ENCODE data around the gene ENTPD6. TPM values are rescaled to one million over a fixed set of nuclear protein-coding genes. Genes with fewer than 3 reads are reported as not detected.

Gene ENTPD6
- total RNA-seq, 1 donor from 2014 or later, result 32.3 TPM

GRCh38 chr20:25158043-25158442 is 37.5 kb upstream of the ENTPD6 start:
- Mint-ChIP-seq H3K4me1 (no peaks in the 10 kb centered on the region), H3K27ac (no peak overlapping the region), H3K9me3 (peaks cover 10% of the 10 kb centered on the region), H3K4me3 (no peak overlapping the region), H3K36me3 (no peaks in the 10 kb centered on the region), H3K27me3 (ENCODE audit: insufficient read depth, low read depth) (peaks cover 3% of the 10 kb centered on the region)
- Histone ChIP-seq H3K79me2 (ENCODE audit: low read depth) (no peaks in the 10 kb centered on the region), H3K4me3 (no peak overlapping the region), H3K9ac (no peak overlapping the region), H3K27ac (no peak overlapping the region), H3K4me2 (no peak overlapping the region), H3K9me3 (ENCODE audit: low read depth) (no peaks in the 10 kb centered on the region), H2AFZ (replicated peaks) (no peak overlapping the region), H3K27me3 (peaks cover 16% of the 10 kb centered on the region), H3K4me1 (no peaks in the 10 kb centered on the region), H3K36me3 (no peaks in the 10 kb centered on the region), H3F3A (ENCODE audit: low read depth) (no peaks in the 10 kb centered on the region), H4K20me1 (ENCODE audit: low read depth) (no peaks in the 10 kb centered on the region)
- no peak for TF ChIP-seq EZH2phosphoT487 (IDR thresholded peaks at IDR 0.05)
- DNase-seq (ENCODE audit: low spot score), result no peak

DNA sequence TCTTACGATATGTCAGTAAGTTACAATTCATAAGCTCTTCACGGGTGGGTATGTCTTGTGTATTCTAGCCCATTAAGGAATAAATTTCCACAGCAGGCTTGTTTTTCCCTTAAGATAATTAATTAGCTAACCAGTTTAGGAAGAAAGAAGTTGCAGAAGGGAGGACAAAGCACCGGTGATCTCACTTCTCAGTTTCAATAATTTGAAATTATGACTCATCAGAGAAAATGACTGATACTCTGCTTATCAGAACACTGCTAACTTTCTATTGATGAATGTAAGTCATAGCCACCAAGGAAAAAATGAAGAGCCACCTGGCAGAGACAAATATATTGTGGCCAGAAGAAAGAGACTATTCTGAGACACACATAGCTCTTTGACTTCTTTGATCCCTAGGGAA is 35.0 kb upstream of the ENTPD6 start:
- Histone ChIP-seq H3K36me3 (no peaks in the 10 kb centered on the region), H3K4me3 (no peak overlapping the region), H3K9ac (no peak overlapping the region), H2AFZ (replicated peaks) (no peak overlapping the region), H3K4me2 (no peak overlapping the region), H3K9me3 (ENCODE audit: low read depth) (no peaks in the 10 kb centered on the region), H3K4me1 (no peaks in the 10 kb centered on the region), H3K79me2 (ENCODE audit: low read depth) (no peaks in the 10 kb centered on the region), H3K27me3 (peaks cover 16% of the 10 kb centered on the region), H3F3A (ENCODE audit: low read depth) (no peaks in the 10 kb centered on the region), H4K20me1 (ENCODE audit: low read depth) (no peaks in the 10 kb centered on the region), H3K27ac (no peak overlapping the region)
- Mint-ChIP-seq H3K4me1 (no peaks in the 10 kb centered on the region), H3K27me3 (ENCODE audit: insufficient read depth, low read depth) (no peaks in the 10 kb centered on the region), H3K36me3 (no peaks in the 10 kb centered on the region), H3K27ac (no peak overlapping the region), H3K4me3 (no peak overlapping the region), H3K9me3 (peaks cover 14% of the 10 kb centered on the region)
- DNase-seq (ENCODE audit: low spot score), result no peak
- TF ChIP-seq EZH2phosphoT487 (IDR thresholded peaks at IDR 0.05) (no peak), CTCF (IDR thresholded peaks at IDR 0.05) (no peak), EZH2 (IDR thresholded peaks at IDR 0.05) (no peak)

DNA sequence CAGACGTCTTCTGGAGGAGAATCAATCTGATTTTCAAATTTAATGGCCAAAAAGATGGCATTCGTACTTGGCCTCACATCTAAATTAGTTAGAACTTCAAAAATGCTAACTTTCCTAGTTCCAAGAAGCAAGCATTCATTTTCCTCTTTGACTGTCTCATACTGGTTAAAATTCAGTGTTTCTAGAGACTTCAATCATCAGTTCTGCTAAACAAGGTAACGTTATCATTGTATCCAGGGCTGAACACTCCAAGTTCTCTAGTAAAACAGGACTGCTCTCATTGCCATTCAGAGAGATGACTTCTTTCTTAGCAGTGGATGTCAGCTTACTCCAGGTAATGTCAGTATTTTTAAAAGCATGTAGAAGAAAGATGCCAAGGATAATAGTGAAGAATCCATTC is 34.6 kb upstream of the ENTPD6 start:
- no peak overlapping the region for H3K4me3 Mint-ChIP-seq

More for the DNA sequence above, 34.6 kb upstream of the ENTPD6 start:
- no peak overlapping the region for H3K4me2 ChIP-seq
- Mint-ChIP-seq H3K4me1 (no peaks in the 10 kb centered on the region), H3K36me3 (no peaks in the 10 kb centered on the region), H3K27ac (no peak overlapping the region), H3K27me3 (ENCODE audit: insufficient read depth, low read depth) (no peaks in the 10 kb centered on the region), H3K9me3 (peaks cover 16% of the 10 kb centered on the region)
- no peaks in the 10 kb centered on the region for H3K4me1 ChIP-seq
- H3K4me3 ChIP-seq, result no peak overlapping the region
- no peaks in the 10 kb centered on the region for H3K36me3 ChIP-seq
- no peak overlapping the region for H2AFZ ChIP-seq (replicated peaks)
- no peak overlapping the region for H3K9ac ChIP-seq
- H3K27ac ChIP-seq, result no peak overlapping the region
- H4K20me1 ChIP-seq (ENCODE audit: low read depth), result no peaks in the 10 kb centered on the region
- no peaks in the 10 kb centered on the region for H3K79me2 ChIP-seq (ENCODE audit: low read depth)
- TF ChIP-seq EZH2 (IDR thresholded peaks at IDR 0.05) (no peak), EZH2phosphoT487 (IDR thresholded peaks at IDR 0.05) (no peak), CTCF (IDR thresholded peaks at IDR 0.05) (no peak)
- no peaks in the 10 kb centered on the region for H3F3A ChIP-seq (ENCODE audit: low read depth)
- no peaks in the 10 kb centered on the region for H3K9me3 ChIP-seq (ENCODE audit: low read depth)
- no peak for DNase-seq (ENCODE audit: low spot score)
- H3K27me3 ChIP-seq, result peaks cover 16% of the 10 kb centered on the region
